HG03439 (cell line): ENCODE data around the gene TTC12.
A peak's percentile ranks its signal among the peaks of the same experiment; 100 is the strongest.
"Not testable (repeated sequence)": the region's sequence is repeated elsewhere in the genome, so short reads cannot be mapped to it uniquely, and the experiment has no call there.

ENCODE experiments used
- ATAC-seq: cut with Tn5 transposase; IDR thresholded peaks from one replicate; pipeline ENCODE4 v1.9.1; 2021; ENCODE audit warnings: mild to moderate bottlenecking, moderate library complexity; ENCODE audit not compliant: unreplicated experiment

TTC12 gene

GRCh38 chr11:113286009-113286408, 28.4 kb upstream of the TTC12 start:
- ATAC-seq, result no peak

- ATAC-seq, result no peak
Measured at GRCh38 chr11:113286509-113287497, 27.6 kb upstream of the TTC12 start.

GRCh38 chr11:113287801-113288200, 26.6 kb upstream of the TTC12 start:
- no peak for ATAC-seq

DNA sequence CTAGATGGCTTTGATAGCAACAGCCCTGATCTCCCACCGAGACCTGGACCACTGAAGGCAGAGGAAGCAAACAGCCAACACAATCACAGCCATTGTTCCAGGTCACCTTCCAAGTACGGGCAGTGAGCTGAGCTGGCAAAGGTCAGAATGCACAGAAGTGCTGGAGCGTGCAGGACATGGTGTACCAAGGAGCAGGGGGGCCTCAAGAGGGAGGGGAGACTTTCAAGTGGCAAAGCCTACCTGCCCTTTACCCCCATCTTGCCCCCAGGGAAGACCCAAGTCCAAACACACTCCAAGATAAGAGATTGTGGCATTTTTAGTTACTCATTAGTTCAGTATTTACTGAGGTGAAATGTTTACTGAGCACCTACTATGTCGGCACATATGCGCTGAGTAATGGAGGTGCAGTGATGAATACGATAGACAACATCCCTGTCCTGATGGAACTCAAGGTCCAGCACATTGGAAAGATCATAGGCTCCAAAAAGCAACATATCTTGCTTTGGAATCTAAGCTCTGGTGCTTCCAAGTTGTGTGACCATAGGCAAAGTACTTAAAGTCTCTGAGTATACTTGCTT, 26.0 kb upstream of the TTC12 start:
- ATAC-seq, result no peak

GRCh38 chr11:113289431-113290187, 24.8 kb upstream of the TTC12 start:
- peak; percentile 89 for ATAC-seq

GRCh38 chr11:113293936-113294335, 20.4 kb upstream of the TTC12 start:
- ATAC-seq, result no peak

DNA sequence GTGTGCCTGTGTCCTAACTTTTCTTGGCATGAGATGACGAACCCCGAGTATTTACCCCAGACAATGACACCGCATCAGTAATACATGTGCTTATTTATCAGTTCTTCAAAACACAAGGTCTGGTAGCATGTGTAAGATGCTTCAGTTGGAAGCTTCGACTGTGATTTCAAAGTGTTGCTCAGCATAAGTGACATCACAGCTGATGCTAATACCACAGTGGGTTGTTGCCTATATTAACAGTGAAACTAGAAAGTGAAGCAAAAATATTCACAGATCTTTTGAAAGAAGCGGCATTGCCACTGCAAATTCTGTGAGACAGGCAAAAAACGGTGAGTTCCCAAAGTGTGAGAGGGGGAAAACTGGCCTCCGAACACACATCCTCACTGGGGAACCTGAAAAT, 18.4 kb upstream of the TTC12 start:
- no peak for ATAC-seq

DNA sequence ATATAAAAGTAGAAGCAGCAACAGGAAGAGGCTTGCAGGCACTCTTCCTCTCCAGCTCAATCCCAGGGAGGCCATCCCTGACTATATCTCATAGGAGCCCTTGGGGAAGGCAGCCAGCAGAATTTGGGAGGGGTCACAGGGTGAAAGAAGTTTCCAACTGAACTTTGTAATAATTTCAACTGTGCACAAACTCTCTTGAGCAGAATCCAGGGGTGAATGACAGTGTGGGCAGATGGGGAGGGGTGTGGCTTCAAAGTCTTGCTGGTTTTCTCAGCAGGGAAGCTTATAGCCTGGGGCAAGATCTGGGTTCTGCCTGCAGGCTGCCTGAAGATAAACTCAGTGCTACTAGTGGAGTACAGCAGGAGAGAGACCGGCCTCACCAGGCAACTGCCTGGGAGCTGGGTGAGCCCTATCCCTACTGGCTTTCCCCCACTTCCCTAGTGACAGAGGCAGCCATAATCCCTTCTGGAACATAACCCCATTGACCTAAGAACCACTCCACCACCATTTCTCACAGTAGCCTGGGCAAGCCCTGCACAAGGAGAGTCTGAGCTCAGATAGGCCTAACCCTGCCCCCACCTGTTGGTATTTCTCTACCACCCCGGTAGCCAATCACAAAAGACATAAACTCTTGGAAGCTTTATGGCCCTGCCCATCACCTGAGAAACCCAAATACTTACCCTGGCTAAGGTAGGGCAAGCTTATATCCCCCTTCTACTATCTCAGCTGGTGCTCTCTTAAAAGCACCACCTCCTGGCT, 17.8 kb upstream of the TTC12 start:
- no peak for ATAC-seq

GRCh38 chr11:113298496-113298895, 15.9 kb upstream of the TTC12 start:
- not testable (repeated sequence) for ATAC-seq

DNA sequence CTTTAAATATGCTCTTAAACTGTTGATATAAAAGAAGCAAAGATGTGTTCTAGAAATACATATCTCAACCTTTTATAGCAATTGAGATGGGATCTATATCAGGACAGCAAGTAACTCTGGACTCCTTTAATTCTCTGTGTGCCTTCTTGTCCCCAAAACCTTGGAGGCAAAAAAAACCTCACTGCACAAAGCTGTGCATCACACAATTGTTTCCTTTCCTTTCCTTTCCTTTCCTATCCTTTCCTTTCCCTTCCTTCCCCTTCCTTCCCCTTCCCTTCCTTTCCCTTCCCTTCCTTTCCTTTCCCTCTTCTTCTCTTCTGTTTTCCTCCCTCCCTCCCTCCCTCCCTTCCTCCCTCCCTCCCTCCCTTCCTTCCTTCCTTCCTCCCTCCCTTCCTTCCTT, 9.5 kb upstream of the TTC12 start:
- ATAC-seq, result no peak

- ATAC-seq, result peak; percentile 61
Measured at GRCh38 chr11:113305440-113306336, 8.7 kb upstream of the TTC12 start.

GRCh38 chr11:113308601-113309000, 5.8 kb upstream of the TTC12 start:
- no peak for ATAC-seq

GRCh38 chr11:113311536-113311935, 2.8 kb upstream of the TTC12 start:
- no peak for ATAC-seq

- no peak for ATAC-seq
Measured at GRCh38 chr11:113313601-113314000, 782 bp upstream of the TTC12 start.

- no peak for ATAC-seq
Measured at GRCh38 chr11:113314065-113314388, 356 bp upstream of the TTC12 start.

DNA sequence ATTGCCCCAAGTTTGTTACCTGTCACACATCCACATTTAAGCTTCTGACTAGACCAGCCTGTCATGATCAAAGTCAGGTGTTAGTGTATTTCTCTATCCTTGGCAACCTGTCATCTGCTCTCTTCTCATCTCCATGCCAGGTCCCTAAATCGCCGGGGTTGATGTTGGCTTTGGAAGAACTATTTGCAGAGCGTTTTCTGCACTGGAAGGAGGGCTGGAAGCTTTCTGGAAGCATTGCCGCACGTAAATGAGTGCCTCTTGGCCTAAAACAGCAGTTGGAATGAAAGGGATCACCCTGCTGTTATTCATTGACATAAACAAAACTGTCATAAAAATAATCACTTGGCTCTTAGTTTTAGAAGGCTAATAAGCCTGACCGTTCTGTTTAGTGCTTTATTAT, 1.4 kb downstream of the TTC12 start:
- ATAC-seq, result no peak

GRCh38 chr11:113316256-113316655, 1.9 kb downstream of the TTC12 start:
- no peak for ATAC-seq

GRCh38 chr11:113317339-113317738, 3.0 kb downstream of the TTC12 start:
- ATAC-seq, result no peak

DNA sequence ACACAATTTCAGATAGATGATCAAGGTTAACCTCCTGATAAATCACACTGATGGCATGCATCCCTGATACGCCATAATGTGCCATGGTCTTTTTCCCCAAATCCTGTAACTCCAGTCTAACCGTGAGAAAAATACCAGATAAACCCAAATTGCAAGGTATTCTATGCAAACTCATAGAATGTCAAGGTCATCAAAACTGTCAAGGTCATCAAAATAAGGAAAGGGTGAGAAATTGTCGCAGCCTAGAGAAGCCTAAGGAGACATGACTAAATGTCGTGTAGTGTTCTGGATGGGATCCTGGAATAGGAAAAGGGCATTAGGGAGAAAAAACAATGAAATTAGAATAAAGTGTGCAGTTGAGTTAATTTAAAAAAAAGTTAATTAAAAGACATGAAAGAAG, 4.7 kb downstream of the TTC12 start:
- ATAC-seq, result no peak

- ATAC-seq, result no peak
Measured at GRCh38 chr11:113322158-113322557, 7.8 kb downstream of the TTC12 start.
